Activated naive CD4-positive, alpha-beta T cell (primary cell): ENCODE results near the gene INTS15.
"Not testable (repeated sequence)": the region's sequence is repeated elsewhere in the genome, so short reads cannot be mapped to it uniquely, and the experiment has no call there.

ENCODE experiments used
- DNase-seq, 4 experiments: peaks; one replicate each; lab custom pipeline; 2025; lab: John Stamatoyannopoulos, UW

Gene INTS15

DNA sequence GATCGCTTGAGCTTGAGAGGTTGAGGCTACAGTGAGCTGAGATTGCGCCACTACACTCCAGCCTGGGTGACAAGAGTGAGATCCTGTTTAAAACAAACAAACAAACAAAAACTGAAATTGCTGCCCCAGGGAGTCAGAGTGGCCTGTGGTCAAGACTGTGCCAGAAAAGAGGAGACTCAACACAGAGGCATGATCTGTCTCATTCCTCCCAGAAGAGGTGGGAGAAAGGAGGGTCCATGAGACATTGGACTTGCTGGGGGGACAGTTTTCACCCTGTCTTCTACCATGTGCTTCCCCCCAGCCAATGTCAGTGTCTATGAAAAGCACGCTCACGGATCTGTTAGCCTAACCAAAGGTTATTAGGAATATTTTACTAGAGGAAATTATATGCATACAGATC is 28.8 kb downstream of the INTS15 start:
- no peak for DNase-seq

DNA sequence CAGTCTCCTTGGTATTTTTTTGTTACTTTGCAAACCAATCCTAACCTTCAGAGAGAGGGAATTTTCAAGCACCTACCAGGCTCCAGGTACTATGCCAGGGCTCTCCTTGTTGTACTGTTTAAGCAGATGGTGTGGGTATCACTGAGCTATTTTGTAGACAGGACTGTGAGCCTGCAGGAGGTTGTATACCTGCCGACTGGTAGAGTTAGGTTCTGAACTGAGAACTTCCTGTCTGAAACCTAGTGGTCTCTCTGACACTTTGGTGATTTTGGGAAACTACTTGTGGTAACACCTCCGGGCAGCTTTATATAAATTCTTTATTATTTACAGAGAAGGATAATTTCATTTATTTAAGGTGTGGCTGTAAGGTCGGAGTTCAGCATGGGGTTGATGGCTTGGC is 30.1 kb downstream of the INTS15 start:
- DNase-seq = no peak

- DNase-seq = no peak
Measured at GRCh38 chr7:6621195-6622133, 31.6 kb downstream of the INTS15 start.

- DNase-seq = no peak
Measured at GRCh38 chr7:6622134-6622710, 32.4 kb downstream of the INTS15 start.

DNA sequence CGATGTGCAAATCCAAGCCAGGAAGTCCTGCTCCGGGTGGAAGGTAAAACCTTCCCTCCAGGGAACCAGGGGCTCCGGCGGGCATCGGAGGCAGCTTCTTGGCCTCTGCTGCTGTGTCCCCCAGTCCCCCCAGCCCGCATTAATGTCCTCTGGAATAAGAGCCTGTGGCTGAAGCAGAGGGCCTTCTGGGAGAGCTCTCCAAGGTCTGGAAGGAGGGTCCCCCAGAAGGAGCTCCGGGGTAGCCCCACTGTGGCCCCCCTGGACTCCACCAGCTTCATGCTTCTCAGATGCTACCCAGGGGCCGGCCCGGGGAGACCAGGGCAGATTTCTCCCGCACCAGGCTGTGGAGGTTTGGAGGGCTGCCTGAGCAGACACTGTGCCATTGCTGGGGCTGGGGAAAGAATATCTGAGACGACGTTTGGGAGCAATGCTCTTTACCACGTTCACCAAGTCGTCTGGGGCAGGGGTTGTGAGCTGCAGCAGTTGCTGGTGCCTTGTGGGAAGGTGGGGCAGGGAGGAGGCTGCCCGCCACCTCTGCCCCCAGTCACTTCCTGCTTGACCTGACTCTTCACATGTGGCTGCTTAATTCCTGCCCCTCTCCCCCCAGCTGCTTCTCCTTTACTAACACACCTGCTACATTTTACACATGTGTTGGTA is 33.9 kb downstream of the INTS15 start:
- peak in 2 of 4 experiments; percentile 6 to 11 for DNase-seq

DNA sequence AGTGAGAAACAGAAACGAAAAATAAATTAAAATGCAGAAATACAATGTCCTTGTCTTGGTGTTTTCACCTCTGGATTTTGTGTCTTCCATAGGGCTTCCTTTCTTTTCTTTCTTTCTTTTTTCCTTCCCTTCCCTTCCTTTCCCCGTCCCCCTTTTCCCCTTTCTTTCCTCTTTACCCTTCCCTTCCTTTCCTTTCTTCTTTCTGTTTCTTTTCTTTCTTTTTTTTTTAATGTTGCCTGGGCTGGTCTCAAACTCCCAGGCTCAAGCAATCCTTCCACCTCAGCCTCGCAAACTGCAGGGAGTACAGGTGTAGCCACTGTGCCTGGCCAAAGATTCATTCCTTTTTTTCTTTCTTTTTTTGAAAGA is 34.4 kb downstream of the INTS15 start:
- DNase-seq = no peak

DNA sequence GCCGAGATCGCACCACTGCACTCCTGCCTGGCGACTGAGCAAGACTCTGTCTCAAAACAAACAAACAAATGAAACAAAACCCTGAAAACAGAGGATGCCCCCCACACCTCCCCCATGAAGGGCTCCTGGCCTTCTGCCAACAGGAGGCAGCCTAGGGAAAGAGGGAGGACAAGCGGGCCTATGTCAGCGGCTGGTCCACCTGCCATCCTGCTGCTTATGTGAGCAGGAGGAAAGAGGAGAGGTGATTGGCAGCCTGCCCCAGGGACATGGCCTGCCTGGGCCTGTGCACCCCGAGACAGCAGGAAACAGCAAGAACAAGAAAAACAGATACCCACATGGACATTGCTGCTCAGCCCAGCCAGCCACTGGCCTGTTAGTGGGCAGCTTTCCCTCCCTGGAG is 38.2 kb downstream of the INTS15 start:
- DNase-seq = no peak

DNA sequence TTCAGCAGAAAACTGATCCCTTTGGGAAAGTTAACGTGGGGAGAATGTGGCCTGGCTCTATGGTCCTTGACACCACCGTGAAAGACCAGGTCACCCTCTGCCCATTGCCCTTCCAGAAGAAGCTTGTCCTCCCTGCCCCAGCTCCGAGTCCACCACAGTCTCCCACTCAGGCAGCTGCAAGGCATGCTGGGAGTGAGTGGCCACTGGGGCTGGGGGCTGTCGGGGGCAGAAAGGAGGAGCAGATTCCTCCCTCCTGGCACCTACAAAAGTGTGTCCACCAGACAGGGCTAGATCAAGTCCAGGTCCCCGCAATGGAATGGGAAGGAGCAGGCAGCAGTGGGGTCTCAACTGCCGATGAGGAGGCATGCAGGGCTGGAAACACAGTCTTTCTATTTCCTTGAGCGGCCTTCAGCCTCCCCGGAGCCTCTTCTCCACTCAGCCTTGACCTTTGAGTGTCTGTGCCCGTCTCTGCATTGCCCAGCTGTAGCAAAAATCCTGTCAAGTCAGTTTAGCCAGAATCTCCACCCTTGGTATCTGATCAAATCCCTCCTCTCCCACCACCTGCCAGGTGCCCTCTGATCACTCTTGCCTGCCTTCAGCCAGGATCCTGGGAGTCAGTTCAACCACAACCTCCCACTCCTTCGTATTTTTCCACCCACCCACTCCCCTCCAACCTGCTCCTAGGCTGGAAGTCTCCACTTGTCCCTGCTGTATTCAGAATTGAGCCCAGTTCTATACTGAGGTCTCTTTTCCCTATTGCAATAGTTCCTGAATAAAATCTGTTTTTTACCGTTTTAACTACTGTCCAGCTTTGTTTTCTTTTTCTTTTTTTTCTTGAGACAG is 40.4 kb downstream of the INTS15 start:
- DNase-seq = no peak

GRCh38 chr7:6631605-6632004 is 41.8 kb downstream of the INTS15 start:
- no peak for DNase-seq

DNA sequence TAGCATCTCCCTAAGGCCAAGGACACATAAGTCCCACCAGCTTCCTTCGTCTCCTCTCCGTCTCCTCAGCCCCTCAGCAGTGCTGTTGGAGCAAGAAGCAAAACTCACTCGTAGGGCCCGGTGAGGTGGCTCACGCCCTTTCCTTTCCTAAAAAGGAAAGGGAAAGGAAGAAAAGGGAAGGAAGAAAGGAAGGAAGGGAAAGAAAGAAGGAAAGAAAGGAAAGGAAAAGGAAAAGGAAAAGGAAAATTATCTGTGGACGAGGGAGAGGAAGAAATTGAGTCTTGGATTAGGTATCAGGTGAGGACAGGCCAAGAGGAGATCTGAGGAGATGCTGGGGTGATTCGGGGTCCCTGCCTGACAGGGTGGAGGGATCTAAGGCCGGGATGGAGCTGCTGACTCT is 44.2 kb downstream of the INTS15 start:
- DNase-seq = no peak

GRCh38 chr7:6634971-6635370 is 45.1 kb downstream of the INTS15 start:
- DNase-seq = not testable (repeated sequence)

DNA sequence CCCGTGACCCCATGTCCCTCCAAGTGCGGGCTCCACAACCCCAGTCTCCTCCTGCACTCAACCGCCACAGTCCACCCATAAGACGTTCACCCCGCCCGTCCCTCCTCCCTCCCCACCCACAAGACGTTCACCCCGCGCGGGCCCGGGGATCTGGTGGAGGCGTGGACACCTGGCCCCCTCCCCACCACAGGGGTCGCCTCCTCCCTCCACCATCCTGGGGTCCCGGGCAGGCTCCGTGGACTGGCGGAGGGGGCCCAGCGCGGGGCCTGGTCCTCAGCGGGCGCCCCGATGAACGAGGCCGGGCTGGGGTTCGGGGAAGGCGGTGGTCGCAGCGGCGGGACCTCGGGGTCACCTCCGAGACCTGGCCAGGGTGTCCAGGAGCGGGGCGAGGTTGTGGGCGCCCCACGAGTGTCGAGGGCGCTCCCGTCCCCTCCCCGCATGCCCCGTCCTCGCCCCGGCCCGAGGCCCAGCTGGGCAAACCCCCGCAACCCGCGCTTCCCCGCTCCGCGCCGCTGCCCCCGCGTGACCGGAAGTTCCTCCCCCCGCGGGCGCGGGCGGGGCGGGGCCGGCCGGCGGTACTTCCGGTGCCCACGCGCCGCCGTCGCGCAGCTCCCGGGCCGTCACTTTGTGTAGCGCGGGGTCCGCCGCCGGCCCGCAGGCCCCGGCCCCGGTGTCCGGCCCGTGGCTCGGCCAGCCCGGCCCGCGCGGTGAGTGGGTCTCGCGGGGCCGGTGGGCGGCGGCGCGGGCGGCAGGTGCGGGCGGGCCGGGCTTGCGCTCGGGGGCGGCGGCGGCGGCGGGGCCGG is 47.1 kb downstream of the INTS15 start, which contains the start of gene ZNF316:
Gene ZNF316, plus strand, starts transcription at position 578 of the 803 bp plus-strand sequence. CDS start 5,092 bp downstream, outside the sequence.
- peak in 2 of 4 experiments; percentile 35 to 52 for DNase-seq

- peak in 2 of 4 experiments; percentile 13 to 37 for DNase-seq
Measured at GRCh38 chr7:6637544-6638229, 47.9 kb downstream of the INTS15 start.

GRCh38 chr7:6639032-6639431 is 49.2 kb downstream of the INTS15 start:
- DNase-seq = no peak

DNA sequence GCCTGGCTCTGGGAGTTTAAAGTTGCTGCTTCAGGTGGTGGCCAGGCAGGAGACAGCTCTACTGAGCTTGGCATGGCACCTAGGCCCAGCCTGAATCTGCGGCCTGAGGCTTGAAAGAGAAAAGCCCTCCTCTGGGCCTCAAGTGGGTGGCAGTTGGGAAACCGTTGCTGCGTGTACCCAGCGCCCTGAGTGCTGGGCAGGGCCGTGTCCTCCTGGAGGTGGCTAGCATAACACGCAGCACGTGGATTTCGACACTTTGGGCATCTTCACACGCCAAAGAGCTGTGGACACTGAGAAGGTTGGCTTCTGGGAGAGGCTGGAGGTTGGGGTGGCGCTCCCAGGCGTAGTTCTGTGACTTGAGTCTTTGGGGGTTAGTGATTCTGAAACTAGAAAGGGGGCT is 49.8 kb downstream of the INTS15 start:
- no peak for DNase-seq

- DNase-seq = no peak
Measured at GRCh38 chr7:6640246-6640721, 50.5 kb downstream of the INTS15 start.

GRCh38 chr7:6641305-6642035 is 51.6 kb downstream of the INTS15 start:
- no peak for DNase-seq

DNA sequence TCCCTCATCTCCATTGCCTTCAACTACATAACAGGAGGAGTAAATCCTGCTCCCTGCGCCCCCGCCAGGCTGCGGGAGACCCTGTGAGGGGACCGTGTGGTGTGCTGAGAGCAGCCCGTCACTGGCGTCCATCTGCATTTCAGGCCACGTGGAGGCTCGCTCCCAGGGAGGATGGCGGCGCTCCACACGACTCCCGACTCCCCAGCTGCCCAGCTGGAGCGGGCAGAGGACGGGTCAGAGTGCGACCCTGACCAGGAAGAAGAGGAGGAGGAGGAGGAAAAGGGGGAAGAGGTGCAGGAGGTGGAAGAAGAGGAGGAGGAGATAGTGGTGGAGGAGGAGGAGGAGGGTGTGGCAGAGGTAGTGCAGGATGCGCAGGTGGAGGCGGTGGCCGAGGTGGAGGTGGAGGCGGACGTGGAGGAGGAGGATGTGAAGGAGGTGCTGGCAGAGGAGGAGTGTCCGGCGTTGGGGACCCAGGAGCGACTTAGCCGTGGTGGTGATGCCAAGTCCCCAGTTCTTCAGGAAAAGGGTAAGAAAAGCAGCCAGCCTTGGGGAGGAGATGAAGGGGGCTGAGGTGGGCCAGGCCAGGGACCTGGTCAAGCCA is 52.5 kb downstream of the INTS15 start:
- DNase-seq = no peak
